ENCODE results near the gene PRKCH.

PRKCH gene

GRCh38 chr14:61406198-61406597 is 84.8 kb downstream of the PRKCH start:
- Histone ChIP-seq H3K27me3 (ENCODE audit: insufficient read depth, poor library complexity, severe bottlenecking) (peaks cover 3% of the 10 kb centered on the region), H3K27ac (replicated peaks) (no peak overlapping the region), H3K4me3 (replicated peaks; ENCODE audit: insufficient read depth, low read length) (no peak overlapping the region)
- no peak for TF ChIP-seq SPI1 (IDR thresholded peaks at IDR 0.05; ENCODE audit: borderline replicate concordance, low read depth)
- TF ChIP-seq REST (IDR thresholded peaks at IDR 0.05; ENCODE audit: insufficient replicate concordance, low read depth), result no peak
- TF ChIP-seq POLR2AphosphoS5 (IDR thresholded peaks at IDR 0.05; ENCODE audit: low read depth), result no peak
- TF ChIP-seq CTCF (IDR thresholded peaks at IDR 0.05; ENCODE audit: insufficient read depth, low read length), result no peak
- no peak for TF ChIP-seq GABPA (IDR thresholded peaks at IDR 0.05; ENCODE audit: low read depth)
- no peak for DNase-seq (ENCODE audit: low read depth in 1 of 2, low spot score in 1 of 2)

GRCh38 chr14:61406675-61407074 is 85.3 kb downstream of the PRKCH start:
- Histone ChIP-seq H3K27me3 (ENCODE audit: insufficient read depth, poor library complexity, severe bottlenecking) (peaks cover 3% of the 10 kb centered on the region), H3K27ac (replicated peaks) (no peak overlapping the region), H3K4me3 (replicated peaks; ENCODE audit: insufficient read depth, low read length) (no peak overlapping the region)
- TF ChIP-seq POLR2AphosphoS5 (IDR thresholded peaks at IDR 0.05; ENCODE audit: low read depth), result no peak
- TF ChIP-seq REST (IDR thresholded peaks at IDR 0.05; ENCODE audit: insufficient replicate concordance, low read depth), result no peak
- TF ChIP-seq CTCF (IDR thresholded peaks at IDR 0.05; ENCODE audit: insufficient read depth, low read length), result no peak
- no peak for TF ChIP-seq SPI1 (IDR thresholded peaks at IDR 0.05; ENCODE audit: borderline replicate concordance, low read depth)
- TF ChIP-seq GABPA (IDR thresholded peaks at IDR 0.05; ENCODE audit: low read depth), result no peak
- DNase-seq (ENCODE audit: low read depth in 1 of 2, low spot score in 1 of 2), result no peak

- TF ChIP-seq GABPA (IDR thresholded peaks at IDR 0.05; ENCODE audit: low read depth) (no peak), POLR2AphosphoS5 (IDR thresholded peaks at IDR 0.05; ENCODE audit: low read depth) (no peak), CTCF (IDR thresholded peaks at IDR 0.05; ENCODE audit: insufficient read depth, low read length) (no peak), REST (IDR thresholded peaks at IDR 0.05; ENCODE audit: insufficient replicate concordance, low read depth) (no peak), SPI1 (IDR thresholded peaks at IDR 0.05; ENCODE audit: borderline replicate concordance, low read depth) (no peak)
- no peak overlapping the region for H3K27ac ChIP-seq (replicated peaks)
- no peak overlapping the region for H3K4me3 ChIP-seq (replicated peaks; ENCODE audit: insufficient read depth, low read length)
- H3K27me3 ChIP-seq (ENCODE audit: insufficient read depth, poor library complexity, severe bottlenecking), result peaks cover 3% of the 10 kb centered on the region
- DNase-seq (ENCODE audit: low read depth in 1 of 2, low spot score in 1 of 2), result no peak
Observed at GRCh38 chr14:61408498-61408897, 87.1 kb downstream of the PRKCH start.
